Measurements from ENCODE around the gene CECR2. TPM values are rescaled to one million over a fixed set of nuclear protein-coding genes. Genes with fewer than 3 reads are reported as not detected.

CECR2 gene
- total RNA-seq, 6 donors from 2014 or later: 5.8 to 35.6 (median 11.6) TPM

- Histone ChIP-seq H3K4me3 (no peak overlapping the region), H3K9me3 (no peaks in the 10 kb centered on the region), H3K27ac (no peak overlapping the region), H3K36me3 (no peaks in the 10 kb centered on the region), H3K4me1 (no peaks in the 10 kb centered on the region), H3K27me3 (no peaks in the 10 kb centered on the region)
- TF ChIP-seq CTCF (IDR thresholded peaks at IDR 0.05) (no peak), POLR2A (IDR thresholded peaks at IDR 0.05) (no peak), EP300 (IDR thresholded peaks at IDR 0.05) (no peak), POLR2AphosphoS5 (IDR thresholded peaks at IDR 0.05) (no peak)
- DNase-seq: no peak
- no peak for ATAC-seq (ENCODE audit: low FRiP score in 2 of 2)
- 93 to 94% methylated on average over 10 of the region's 10 CpGs for WGBS, 2 donors
Observed at GRCh38 chr22:17388235-17388634, 19.0 kb downstream of the CECR2 start.

GRCh38 chr22:17390087-17390486 is 20.8 kb downstream of the CECR2 start:
- DNase-seq (peak in 1 of 2 donors; percentile 50), ATAC-seq (ENCODE audit: low FRiP score in 2 of 2) (no peak)
- H3K4me1 ChIP-seq: no peaks in the 10 kb centered on the region
- no peak overlapping the region for H3K27ac ChIP-seq
- H3K27me3 ChIP-seq: no peaks in the 10 kb centered on the region
- TF ChIP-seq EP300 (IDR thresholded peaks at IDR 0.05) (peak in 1 of 4 donors; percentile 15), POLR2AphosphoS5 (IDR thresholded peaks at IDR 0.05) (no peak)
- H3K4me3 ChIP-seq: no peak overlapping the region
- H3K36me3 ChIP-seq: no peaks in the 10 kb centered on the region
- no peaks in the 10 kb centered on the region for H3K9me3 ChIP-seq
- WGBS, 2 donors: 42 to 43% methylated on average over 5 of the region's 5 CpGs

GRCh38 chr22:17396516-17396915 is 27.3 kb downstream of the CECR2 start:
- TF ChIP-seq EP300 (IDR thresholded peaks at IDR 0.05): no peak
- TF ChIP-seq POLR2AphosphoS5 (IDR thresholded peaks at IDR 0.05): no peak
- no peak for TF ChIP-seq POLR2A (IDR thresholded peaks at IDR 0.05)
- TF ChIP-seq CTCF (IDR thresholded peaks at IDR 0.05): no peak

GRCh38 chr22:17397756-17398547 is 28.7 kb downstream of the CECR2 start:
- ATAC-seq (ENCODE audit: low FRiP score in 2 of 2) (no peak), DNase-seq (no peak)
- Histone ChIP-seq H3K9me3 (no peaks in the 10 kb centered on the region), H3K4me1 (peaks cover 0 to 6% (median 0%) of the 10 kb centered on the region in 4 donors), H3K36me3 (no peaks in the 10 kb centered on the region), H3K27me3 (no peaks in the 10 kb centered on the region), H3K4me3 (no peak overlapping the region), H3K27ac (no peak overlapping the region)
- WGBS, 2 donors: 79 to 89% methylated on average over 11 of the region's 11 CpGs
- TF ChIP-seq POLR2A (IDR thresholded peaks at IDR 0.05) (no peak), POLR2AphosphoS5 (IDR thresholded peaks at IDR 0.05) (no peak), CTCF (IDR thresholded peaks at IDR 0.05) (no peak), EP300 (IDR thresholded peaks at IDR 0.05) (no peak)

More at GRCh38 chr22:17396516-17396915, 27.3 kb downstream of the CECR2 start:
- ATAC-seq (ENCODE audit: low FRiP score in 2 of 2) (peak in 1 of 2 donors; percentile 70), DNase-seq (no peak)
- H3K9me3 ChIP-seq: no peaks in the 10 kb centered on the region
- no peak overlapping the region for H3K27ac ChIP-seq
- WGBS, 2 donors: 63 to 84% methylated on average over 3 of the region's 3 CpGs
- H3K27me3 ChIP-seq: no peaks in the 10 kb centered on the region
- H3K4me3 ChIP-seq: no peak overlapping the region
- peaks cover 0 to 6% (median 0%) of the 10 kb centered on the region in 4 donors for H3K4me1 ChIP-seq
- H3K36me3 ChIP-seq: no peaks in the 10 kb centered on the region

- H3K4me3 ChIP-seq: no peak overlapping the region
Observed at GRCh38 chr22:17400305-17400704, 31.0 kb downstream of the CECR2 start.

More at GRCh38 chr22:17400305-17400704, 31.0 kb downstream of the CECR2 start:
- 65 to 76% methylated on average over 3 of the region's 3 CpGs for WGBS, 2 donors
- no peaks in the 10 kb centered on the region for H3K36me3 ChIP-seq
- no peak for DNase-seq
- no peaks in the 10 kb centered on the region for H3K27me3 ChIP-seq
- ATAC-seq (ENCODE audit: low FRiP score in 2 of 2): no peak
- no peak overlapping the region for H3K27ac ChIP-seq
- H3K4me1 ChIP-seq: peaks cover 0 to 6% (median 2%) of the 10 kb centered on the region in 4 donors
- no peaks in the 10 kb centered on the region for H3K9me3 ChIP-seq
- TF ChIP-seq CTCF (IDR thresholded peaks at IDR 0.05) (no peak), POLR2AphosphoS5 (IDR thresholded peaks at IDR 0.05) (no peak), EP300 (IDR thresholded peaks at IDR 0.05) (no peak), POLR2A (IDR thresholded peaks at IDR 0.05) (no peak)

Data from upper lobe of left lung (tissue), 6 donors.